C4-2B (cell line): Measurements from ENCODE around the gene SLC4A9.

ENCODE experiments used
- H3K27ac ChIP-seq: fragments of 450-650 bp; 2 replicates; pipeline ENCODE4 v1.5.1; 2017
- CTCF ChIP-seq: fragments of 450-650 bp; conservative IDR thresholded peaks from 2 replicates; pipeline ENCODE4 v1.5.1; 2017; ENCODE audit warnings: mild to moderate bottlenecking
- ZFX ChIP-seq: fragments of 450-650 bp; IDR thresholded peaks from 2 replicates; pipeline ENCODE4 v1.6.1; 2017

SLC4A9 gene

GRCh38 chr5:140362875-140363630 lies 3.1 kb downstream of the SLC4A9 start:
- H3K27ac ChIP-seq, result peak overlapping the region; percentile 36
- peak; percentile 99 for TF ChIP-seq CTCF
- no peak for TF ChIP-seq ZFX

- TF ChIP-seq ZFX (no peak), CTCF (no peak)
- H3K27ac ChIP-seq, result peak overlapping the region; percentile 36
Observed at GRCh38 chr5:140363631-140364471, 3.9 kb downstream of the SLC4A9 start.

GRCh38 chr5:140364472-140364765 lies 4.4 kb downstream of the SLC4A9 start:
- no peak for TF ChIP-seq CTCF
- no peak for TF ChIP-seq ZFX

GRCh38 chr5:140365282-140365681 lies 5.3 kb downstream of the SLC4A9 start:
- H3K27ac ChIP-seq, result peak overlapping the region; percentile 3; the same call in 1 of the 2 replicates
- no peak for TF ChIP-seq CTCF
- no peak for TF ChIP-seq ZFX

More at GRCh38 chr5:140364472-140364765, 4.4 kb downstream of the SLC4A9 start:
- H3K27ac ChIP-seq, result no peak overlapping the region

- peak overlapping the region; percentile 3; the same call in 1 of the 2 replicates for H3K27ac ChIP-seq
- no peak for TF ChIP-seq CTCF
- TF ChIP-seq ZFX, result no peak
Observed at GRCh38 chr5:140365941-140366340, 5.9 kb downstream of the SLC4A9 start.

- no peak overlapping the region for H3K27ac ChIP-seq
- TF ChIP-seq ZFX, result no peak
- no peak for TF ChIP-seq CTCF
Observed at GRCh38 chr5:140366589-140367255, 6.7 kb downstream of the SLC4A9 start.
